AG09309 (cell line): ENCODE data around the gene SLC5A1.

Source experiments
- DNase-seq: peaks from one replicate; pipeline ENCODE4 v3.0.0-alpha.2; 2010; ENCODE audit warnings: low read depth
- H3K4me3 ChIP-seq: 2 replicates; pipeline ENCODE4 v1.5.1; 2011; ENCODE audit warnings: mild to moderate bottlenecking, low read depth, low read length, moderate library complexity; ENCODE audit not compliant: control insufficient read depth
- TF ChIP-seq, protein P1 (sequence below): IDR thresholded peaks from 2 replicates; pipeline ENCODE4 v1.5.1; 2011; ENCODE audit warnings: mild to moderate bottlenecking, low read depth, low read length, inconsistent platforms; ENCODE audit not compliant: insufficient read depth, control insufficient read depth; ENCODE audit errors: missing control alignments

Gene SLC5A1

DNA sequence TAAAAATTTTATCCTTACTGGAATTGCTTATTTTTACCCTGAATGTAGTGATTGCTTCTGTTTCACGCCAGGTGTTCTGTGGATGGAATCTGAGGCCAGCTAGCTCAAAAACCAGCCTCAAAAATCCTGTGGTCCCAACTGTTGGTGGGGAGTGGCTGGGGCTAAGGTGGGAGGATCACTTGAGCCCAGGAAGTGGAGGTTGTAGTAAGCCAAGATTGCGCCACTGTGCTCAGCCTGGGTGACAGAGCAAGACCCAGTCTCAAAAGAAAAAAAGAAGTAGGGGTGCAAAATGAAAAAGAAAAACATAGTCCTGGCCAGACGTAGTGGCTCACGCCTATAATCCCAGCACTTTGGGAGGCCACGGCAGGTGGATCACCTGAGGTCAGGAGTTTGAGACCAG lies 27.0 kb upstream of the SLC5A1 start:
- H3K4me3 ChIP-seq = no peak overlapping the region
- TF ChIP-seq, protein P1, sequence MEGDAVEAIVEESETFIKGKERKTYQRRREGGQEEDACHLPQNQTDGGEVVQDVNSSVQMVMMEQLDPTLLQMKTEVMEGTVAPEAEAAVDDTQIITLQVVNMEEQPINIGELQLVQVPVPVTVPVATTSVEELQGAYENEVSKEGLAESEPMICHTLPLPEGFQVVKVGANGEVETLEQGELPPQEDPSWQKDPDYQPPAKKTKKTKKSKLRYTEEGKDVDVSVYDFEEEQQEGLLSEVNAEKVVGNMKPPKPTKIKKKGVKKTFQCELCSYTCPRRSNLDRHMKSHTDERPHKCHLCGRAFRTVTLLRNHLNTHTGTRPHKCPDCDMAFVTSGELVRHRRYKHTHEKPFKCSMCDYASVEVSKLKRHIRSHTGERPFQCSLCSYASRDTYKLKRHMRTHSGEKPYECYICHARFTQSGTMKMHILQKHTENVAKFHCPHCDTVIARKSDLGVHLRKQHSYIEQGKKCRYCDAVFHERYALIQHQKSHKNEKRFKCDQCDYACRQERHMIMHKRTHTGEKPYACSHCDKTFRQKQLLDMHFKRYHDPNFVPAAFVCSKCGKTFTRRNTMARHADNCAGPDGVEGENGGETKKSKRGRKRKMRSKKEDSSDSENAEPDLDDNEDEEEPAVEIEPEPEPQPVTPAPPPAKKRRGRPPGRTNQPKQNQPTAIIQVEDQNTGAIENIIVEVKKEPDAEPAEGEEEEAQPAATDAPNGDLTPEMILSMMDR = no peak
- DNase-seq = no peak

DNA sequence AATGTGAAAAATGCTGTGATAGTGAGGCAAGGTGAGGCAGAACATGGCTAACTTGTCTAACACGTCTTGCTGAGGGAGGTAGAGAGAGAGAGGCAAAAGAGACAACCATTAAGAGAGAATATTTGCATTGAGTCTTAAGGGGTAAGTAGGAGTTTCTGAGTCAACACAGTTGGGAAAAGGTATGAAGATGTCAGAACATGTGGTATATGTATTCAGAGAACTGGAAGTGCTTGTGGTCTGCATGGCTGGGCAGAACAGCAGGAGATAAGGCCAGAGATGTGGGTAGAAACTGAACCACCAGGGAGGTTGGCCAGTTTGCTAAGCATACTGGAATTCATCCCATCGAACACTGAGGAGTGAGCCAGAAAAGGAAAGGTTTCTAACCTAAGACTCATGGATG lies 25.0 kb upstream of the SLC5A1 start:
- H3K4me3 ChIP-seq = no peak overlapping the region
- DNase-seq = no peak

DNA sequence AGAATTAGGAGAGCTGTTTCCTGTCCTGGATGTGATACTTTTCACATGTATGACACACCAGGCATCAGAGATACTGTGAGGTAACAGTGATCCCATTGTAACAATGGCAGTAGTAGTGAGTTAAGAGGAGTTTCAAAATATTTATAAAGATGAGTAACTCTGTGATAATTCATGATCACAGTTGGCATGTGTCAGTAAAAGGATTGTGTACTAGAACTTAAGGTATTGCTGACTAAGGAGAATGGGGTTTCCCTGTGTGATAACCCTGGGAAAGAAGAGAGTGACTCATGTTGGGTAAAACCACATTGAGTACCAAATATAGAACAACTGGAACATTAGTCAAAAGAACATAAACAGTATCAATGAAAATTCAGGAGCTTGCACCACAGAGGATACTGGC lies 22.9 kb upstream of the SLC5A1 start:
- DNase-seq = peak; percentile 29
- TF ChIP-seq, protein P1 = no peak
- no peak overlapping the region for H3K4me3 ChIP-seq

More for the DNA sequence above, 25.0 kb upstream of the SLC5A1 start:
- TF ChIP-seq, protein P1 = no peak

DNA sequence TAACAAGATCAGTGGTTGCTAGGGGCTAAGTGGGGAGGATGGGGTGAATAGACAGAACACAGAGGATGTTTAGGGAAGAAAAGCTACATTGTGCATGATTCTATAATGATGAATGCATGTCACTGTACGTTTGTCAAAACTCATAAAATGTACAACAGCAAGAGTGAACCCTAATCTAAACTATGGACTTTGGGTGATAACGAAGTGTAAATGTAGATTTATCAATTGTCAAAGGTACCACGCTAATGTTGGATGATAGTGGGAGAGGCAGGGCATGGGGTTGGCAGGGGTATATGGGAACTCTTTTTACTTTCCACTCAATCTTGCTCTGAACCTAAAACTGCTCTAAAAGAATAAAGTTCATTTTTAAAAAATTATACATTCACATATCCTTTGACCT lies 21.3 kb upstream of the SLC5A1 start:
- no peak for DNase-seq
- TF ChIP-seq, protein P1 = no peak
- H3K4me3 ChIP-seq = no peak overlapping the region

DNA sequence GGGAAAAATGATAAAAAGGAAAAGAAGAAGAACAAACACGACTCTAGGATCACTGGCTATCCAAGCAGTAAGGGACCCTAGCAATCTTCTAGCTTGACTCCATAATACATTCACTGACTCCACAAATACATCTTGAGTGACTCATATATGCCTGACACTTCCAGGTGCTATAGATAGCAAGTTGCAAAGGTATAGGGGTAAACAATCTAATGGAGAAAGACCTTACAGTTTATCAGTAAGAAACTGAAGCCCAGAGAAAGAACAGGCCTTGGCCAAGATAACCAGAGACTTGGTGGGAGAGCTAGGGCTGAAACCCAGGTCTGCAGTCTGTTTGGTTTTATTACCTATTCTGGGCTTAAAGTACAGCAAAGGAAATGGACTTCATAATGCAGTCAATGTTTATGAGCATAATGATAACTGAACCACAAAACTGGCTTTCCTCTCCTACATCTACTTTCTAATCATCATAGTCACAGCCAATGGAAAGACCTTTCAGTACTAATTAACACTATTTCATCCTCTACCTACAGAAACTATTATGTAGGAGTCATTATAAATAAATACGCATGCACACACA lies 19.7 kb upstream of the SLC5A1 start:
- TF ChIP-seq, protein P1 = no peak
- DNase-seq = no peak

DNA sequence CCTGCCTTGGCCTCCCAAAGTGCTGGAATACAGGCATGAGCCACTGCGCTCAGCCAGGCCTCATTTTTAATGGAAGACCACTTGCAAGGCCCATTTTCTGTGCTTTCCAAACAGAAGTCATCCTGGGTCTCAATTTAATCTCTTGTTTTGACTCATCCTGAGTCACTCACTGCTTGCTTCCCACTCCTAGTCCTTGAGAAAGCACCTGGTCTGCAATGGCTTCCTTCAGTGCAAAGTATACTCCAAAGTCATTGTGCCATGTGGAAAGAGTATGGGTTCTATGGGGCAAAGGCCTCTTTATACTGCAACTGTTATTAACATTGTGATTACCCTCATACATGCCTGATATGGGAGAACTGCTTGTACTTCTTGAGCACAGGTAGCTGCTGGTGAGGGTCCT lies 18.3 kb upstream of the SLC5A1 start:
- no peak for DNase-seq
- H3K4me3 ChIP-seq = no peak overlapping the region
- TF ChIP-seq, protein P1 = no peak

More for the DNA sequence above, 19.7 kb upstream of the SLC5A1 start:
- no peak overlapping the region for H3K4me3 ChIP-seq
